ENCODE measurements around the gene TK1. TPM values are rescaled to one million over a fixed set of nuclear protein-coding genes. Genes with fewer than 3 reads are reported as not detected.
A peak's percentile ranks its signal among the peaks of the same experiment; 100 is the strongest.

Gene TK1
- total RNA-seq, 1 donor from 2014 or later = 3.8 TPM

DNA sequence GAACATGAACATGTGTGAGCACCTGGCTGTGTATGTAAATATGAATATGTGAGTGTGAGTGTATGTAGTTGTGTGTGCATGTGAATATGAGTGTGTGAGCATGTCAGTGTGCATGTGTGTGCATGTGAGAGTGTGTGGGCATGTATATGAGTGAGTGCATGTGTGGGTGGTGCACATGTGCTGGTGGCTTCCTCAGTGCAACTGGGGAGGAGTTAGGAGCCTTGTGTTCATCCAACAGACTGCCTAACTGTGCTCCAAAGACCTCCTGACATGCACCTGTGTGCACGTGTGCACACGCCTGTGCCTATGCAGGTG lies 46.0 kb upstream of the TK1 start:
- POLR2A ChIA-PET = no interaction called here
- Mint-ChIP-seq H3K9me3 (no peaks in the 10 kb centered on the region), H3K4me1 (peaks cover 13% of the 10 kb centered on the region), H3K27ac (no peak overlapping the region), H3K36me3 (ENCODE audit: low read depth) (no peaks in the 10 kb centered on the region), H3K27me3 (peaks cover 19% of the 10 kb centered on the region), H3K4me3 (no peak overlapping the region)
- intact Hi-C loops (cut with micrococcal nuclease) = no loop called here
- ATAC-seq (ENCODE audit: low read depth) (no peak), DNase-seq (no peak)
- TF ChIP-seq, protein P1, sequence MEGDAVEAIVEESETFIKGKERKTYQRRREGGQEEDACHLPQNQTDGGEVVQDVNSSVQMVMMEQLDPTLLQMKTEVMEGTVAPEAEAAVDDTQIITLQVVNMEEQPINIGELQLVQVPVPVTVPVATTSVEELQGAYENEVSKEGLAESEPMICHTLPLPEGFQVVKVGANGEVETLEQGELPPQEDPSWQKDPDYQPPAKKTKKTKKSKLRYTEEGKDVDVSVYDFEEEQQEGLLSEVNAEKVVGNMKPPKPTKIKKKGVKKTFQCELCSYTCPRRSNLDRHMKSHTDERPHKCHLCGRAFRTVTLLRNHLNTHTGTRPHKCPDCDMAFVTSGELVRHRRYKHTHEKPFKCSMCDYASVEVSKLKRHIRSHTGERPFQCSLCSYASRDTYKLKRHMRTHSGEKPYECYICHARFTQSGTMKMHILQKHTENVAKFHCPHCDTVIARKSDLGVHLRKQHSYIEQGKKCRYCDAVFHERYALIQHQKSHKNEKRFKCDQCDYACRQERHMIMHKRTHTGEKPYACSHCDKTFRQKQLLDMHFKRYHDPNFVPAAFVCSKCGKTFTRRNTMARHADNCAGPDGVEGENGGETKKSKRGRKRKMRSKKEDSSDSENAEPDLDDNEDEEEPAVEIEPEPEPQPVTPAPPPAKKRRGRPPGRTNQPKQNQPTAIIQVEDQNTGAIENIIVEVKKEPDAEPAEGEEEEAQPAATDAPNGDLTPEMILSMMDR (IDR thresholded peaks at IDR 0.05) = no peak
- CTCF ChIA-PET = no interaction called here

DNA sequence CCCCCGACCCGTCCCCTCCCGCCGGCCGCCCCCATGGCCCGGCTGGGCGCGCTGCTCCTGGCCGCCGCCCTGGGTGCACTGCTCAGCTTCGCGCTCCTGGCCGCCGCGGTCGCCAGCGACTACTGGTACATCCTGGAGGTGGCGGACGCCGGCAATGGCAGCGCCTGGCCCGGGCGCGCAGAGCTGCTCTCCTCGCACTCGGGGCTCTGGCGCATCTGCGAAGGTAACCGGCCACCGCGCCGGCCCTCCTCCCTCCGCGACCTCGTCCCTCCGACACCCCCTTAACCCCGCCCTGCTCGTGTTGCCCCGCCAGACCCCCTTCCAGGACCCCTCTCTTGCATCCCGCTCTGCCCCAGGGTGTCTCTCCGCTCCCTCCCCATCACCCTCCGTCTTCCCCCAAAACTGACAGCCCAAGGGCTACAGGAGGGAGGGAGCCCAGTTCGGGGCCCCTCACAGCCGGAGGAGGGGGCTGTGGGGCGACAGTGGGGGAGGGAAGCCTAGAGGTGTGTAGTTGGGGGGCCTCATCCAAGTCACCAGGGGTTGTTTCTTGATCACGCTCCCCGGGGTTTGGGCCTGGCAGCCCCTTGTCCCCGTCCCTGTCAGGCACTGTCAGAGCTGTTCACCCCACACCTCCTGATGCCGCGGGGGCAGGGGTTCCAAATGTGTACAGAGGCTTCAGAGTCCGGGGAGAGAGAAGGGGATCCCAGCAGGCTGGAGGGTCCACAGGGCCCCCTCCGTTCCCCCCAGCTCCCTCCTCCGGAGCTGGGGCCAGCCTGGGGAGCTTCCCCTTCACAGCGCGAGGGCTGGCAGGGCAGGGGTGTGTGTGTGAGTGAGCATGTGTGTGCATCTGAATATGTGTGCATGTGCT lies 45.4 kb upstream of the TK1 start:
- intact Hi-C loops (cut with micrococcal nuclease) = no loop called here
- POLR2A ChIA-PET = interaction anchor here (0.6 to 1.2 kb wide), 2 partner anchors 12 to 63 kb away, joined by 3 to 6 read pairs; no protein-coding TSS in a partner anchor
- no peak overlapping the region for H3K27ac Mint-ChIP-seq
- TF ChIP-seq, protein P1 (IDR thresholded peaks at IDR 0.05) = no peak
- H3K27me3 Mint-ChIP-seq = peaks cover 23% of the 10 kb centered on the region
- H3K4me3 Mint-ChIP-seq = no peak overlapping the region
- CTCF ChIA-PET = no interaction called here
- peaks cover 13% of the 10 kb centered on the region for H3K4me1 Mint-ChIP-seq
- ATAC-seq (ENCODE audit: low read depth) (peak; percentile 75), DNase-seq (no peak)
- no peaks in the 10 kb centered on the region for H3K9me3 Mint-ChIP-seq
- no peaks in the 10 kb centered on the region for H3K36me3 Mint-ChIP-seq (ENCODE audit: low read depth)

DNA sequence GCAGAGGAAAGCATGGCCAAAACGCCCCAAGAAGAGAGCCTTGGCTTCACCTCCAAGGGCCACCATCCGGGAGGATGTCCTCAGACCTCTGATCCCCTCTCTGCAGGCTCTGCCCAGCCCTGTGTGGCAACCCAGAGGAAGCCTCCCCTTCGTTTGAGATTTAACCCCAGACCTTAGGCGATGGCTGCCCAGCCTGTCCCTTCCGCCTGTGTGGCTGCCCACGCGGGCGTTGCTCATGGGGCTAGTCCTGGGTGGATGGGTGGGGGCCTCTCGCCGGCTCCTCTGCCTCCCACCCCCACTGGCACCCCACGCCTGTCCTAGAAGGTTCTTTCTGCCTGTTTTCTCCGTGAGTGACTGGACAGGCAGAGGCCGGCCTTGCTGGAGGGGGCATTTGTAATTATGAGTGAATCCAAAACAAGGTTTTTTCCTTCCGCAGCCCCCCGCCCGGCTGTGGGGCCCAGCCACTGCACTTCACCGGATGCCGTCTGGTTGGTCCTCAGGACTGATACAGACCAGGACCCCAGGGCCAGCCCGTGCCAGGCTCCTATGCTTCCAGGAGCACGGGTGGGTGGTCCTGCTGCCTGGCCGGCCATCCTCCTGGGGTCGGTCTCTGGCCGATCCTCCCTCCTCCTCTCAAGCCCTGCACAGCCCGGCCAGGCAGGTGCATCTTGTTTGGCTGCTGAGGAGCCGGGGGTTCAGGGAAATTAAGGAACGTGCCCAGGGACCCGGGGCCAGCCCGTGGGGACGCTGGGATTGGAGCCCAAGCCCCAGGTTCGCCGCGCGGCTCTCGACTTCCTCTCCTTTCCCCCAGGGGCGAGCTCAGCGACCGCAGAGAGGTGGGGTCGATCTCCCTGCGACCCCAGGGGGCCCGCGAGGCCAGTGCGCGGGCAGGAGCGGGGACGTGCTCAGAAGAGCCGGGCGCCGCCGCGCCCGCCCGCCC lies 44.4 kb upstream of the TK1 start, which contains the start of gene TMEM235:
Gene TMEM235 (plus strand): TSS at position 636 of the 940 bp plus-strand sequence. CDS start 393 bp downstream, outside the sequence.
- CTCF ChIA-PET = no interaction called here
- Mint-ChIP-seq H3K27ac (no peak within 1 kb of the TSS), H3K27me3 (peaks cover 24% of the 10 kb centered on the region), H3K4me1 (peaks cover 13% of the 10 kb centered on the region), H3K36me3 (ENCODE audit: low read depth) (no peaks in the 10 kb centered on the region), H3K9me3 (no peaks in the 10 kb centered on the region), H3K4me3 (no peak within 1 kb of the TSS)
- POLR2A ChIA-PET = interaction anchor here (0.6 to 1.2 kb wide), 2 partner anchors 13 to 62 kb away, joined by 3 to 6 read pairs; no protein-coding TSS in a partner anchor
- intact Hi-C loops (cut with micrococcal nuclease) = no loop called here
- DNase-seq = no peak
- ATAC-seq (ENCODE audit: low read depth) = peak; percentile 23
- TF ChIP-seq, protein P1 (IDR thresholded peaks at IDR 0.05) = no peak

DNA sequence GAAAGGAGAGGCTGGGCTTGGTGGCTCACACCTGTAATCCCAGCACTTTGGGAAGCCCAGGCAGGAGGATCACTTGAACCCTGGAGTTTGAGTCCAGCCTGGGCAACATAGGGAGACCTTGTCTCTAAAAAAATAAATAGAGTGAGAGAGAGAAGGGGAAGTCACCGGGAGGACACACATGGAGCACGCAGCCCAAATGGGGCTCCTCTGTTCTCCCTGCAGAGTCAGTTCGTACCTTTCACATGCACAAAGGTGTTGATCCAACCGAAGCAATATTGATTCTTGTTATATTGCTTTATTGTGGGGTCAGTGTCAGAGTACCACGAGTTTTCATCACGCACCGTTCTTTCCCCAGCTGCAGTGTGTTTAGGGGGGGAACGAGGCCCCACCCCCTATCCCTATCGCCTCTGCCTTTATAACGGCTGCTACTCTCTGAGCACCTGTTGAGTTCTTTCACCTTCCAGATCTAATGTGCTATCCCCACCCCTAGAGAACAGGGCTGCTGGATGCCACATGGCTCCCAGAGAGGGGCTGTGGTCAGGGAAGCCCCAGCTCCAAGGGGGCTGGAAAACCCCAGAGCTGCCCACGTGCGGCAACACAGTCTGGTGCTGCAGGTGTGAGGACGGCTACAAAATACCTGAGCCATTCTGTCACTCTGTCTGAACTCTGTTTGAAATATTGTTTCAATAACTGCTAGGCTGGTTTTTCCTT lies 43.6 kb upstream of the TK1 start:
- ChIA-PET POLR2A (no interaction called here), CTCF (no interaction called here)
- TF ChIP-seq, protein P1 (IDR thresholded peaks at IDR 0.05) = no peak
- ATAC-seq (ENCODE audit: low read depth) (no peak), DNase-seq (no peak)
- Mint-ChIP-seq H3K4me3 (no peak overlapping the region), H3K27me3 (peaks cover 24% of the 10 kb centered on the region), H3K4me1 (peaks cover 13% of the 10 kb centered on the region), H3K36me3 (ENCODE audit: low read depth) (no peaks in the 10 kb centered on the region), H3K27ac (no peak overlapping the region), H3K9me3 (no peaks in the 10 kb centered on the region)
- intact Hi-C loops (cut with micrococcal nuclease) = no loop called here
